NCI-H446 treated with DMSO at 0.1 percent for 48 hours (cell line): ENCODE results near the gene KIAA0753.

Experiments used
- DNase-seq: peaks from one replicate; lab custom pipeline; 2025; lab: John Stamatoyannopoulos, UW

KIAA0753 gene

GRCh38 chr17:6547336-6547735 lies 93.2 kb downstream of the KIAA0753 start:
- no peak for DNase-seq

- DNase-seq = no peak
Observed at GRCh38 chr17:6546069-6546718, 94.3 kb downstream of the KIAA0753 start.

- no peak for DNase-seq
Observed at GRCh38 chr17:6545291-6545690, 95.2 kb downstream of the KIAA0753 start.

- DNase-seq = no peak
Observed at GRCh38 chr17:6544011-6544370, 96.5 kb downstream of the KIAA0753 start.

GRCh38 chr17:6543079-6544010 lies 97.2 kb downstream of the KIAA0753 start:
- no peak for DNase-seq

GRCh38 chr17:6542577-6542976 lies 97.9 kb downstream of the KIAA0753 start:
- no peak for DNase-seq

GRCh38 chr17:6541886-6542285 lies 98.6 kb downstream of the KIAA0753 start:
- no peak for DNase-seq

- no peak for DNase-seq
Observed at GRCh38 chr17:6539871-6540270, 100.6 kb downstream of the KIAA0753 start.

- no peak for DNase-seq
Observed at GRCh38 chr17:6536566-6537065, 103.9 kb downstream of the KIAA0753 start.

GRCh38 chr17:6536053-6536452 lies 104.5 kb downstream of the KIAA0753 start:
- DNase-seq = no peak

GRCh38 chr17:6534846-6535514 lies 105.5 kb downstream of the KIAA0753 start:
- DNase-seq = no peak

GRCh38 chr17:6532441-6532885 lies 108.0 kb downstream of the KIAA0753 start:
- no peak for DNase-seq

GRCh38 chr17:6531575-6531974 lies 108.9 kb downstream of the KIAA0753 start:
- no peak for DNase-seq

- DNase-seq = no peak
Observed at GRCh38 chr17:6530324-6530920, 110.1 kb downstream of the KIAA0753 start.

GRCh38 chr17:6528557-6528956 lies 112.0 kb downstream of the KIAA0753 start:
- no peak for DNase-seq
